HUDEP-2 (cell line): ENCODE measurements around the gene CBY1.
"Not testable (repeated sequence)": the region's sequence is repeated elsewhere in the genome, so short reads cannot be mapped to it uniquely, and the experiment has no call there.

ENCODE experiments used
- DNase-seq, 76 experiments: peaks; one replicate each; lab custom pipeline; 2025; ENCODE audit not compliant: unreplicated experiment in 76 of 76; lab: John Stamatoyannopoulos, UW

Gene CBY1

DNA sequence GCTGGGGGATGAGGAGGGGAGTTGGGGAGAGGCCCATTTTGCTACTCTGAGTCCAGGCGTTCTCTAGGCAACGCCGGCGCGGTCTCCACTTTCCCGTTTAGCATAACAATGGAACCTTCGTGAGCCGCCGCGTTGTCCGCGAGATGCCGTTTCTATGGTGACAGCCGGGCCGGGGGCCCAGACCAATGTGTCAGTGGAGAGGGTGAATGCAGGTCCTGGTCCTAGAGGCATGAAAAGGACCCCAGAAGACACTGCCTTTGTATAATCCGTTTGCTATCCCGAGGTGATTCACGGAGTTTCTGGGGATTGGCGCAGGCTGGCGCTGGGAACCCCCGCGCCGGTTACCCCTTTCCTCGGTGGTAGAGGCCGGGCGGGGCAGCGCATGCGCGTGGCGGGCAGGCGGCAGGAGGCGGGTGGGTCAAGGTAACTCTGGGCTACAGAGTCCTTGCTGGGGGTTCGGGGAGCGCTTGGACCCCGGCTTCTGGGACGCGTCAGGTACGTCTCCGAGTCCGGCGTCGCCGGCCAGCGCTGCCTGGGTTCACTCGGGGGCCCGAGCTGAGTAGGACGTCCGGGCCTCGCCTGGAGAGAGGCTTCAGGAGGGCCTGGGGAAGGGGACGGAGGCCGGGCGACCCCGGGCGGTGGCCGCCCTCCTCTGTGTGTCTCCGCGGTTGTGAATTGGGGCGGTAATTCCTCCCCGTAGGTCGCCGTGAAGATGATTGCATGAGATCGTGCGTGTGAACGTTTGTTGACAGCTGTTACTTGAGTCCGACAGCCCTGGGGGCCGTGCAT, at the start of gene CBY1, which contains the start of gene FAM227A:
CBY1 (plus strand) TSS at position 383 of the 789 bp plus-strand sequence. CDS start 11,417 bp downstream, outside the sequence.
FAM227A (minus strand) TSS at position 137 of the 789 bp plus-strand sequence. CDS start 6,224 bp downstream, outside the sequence.
- peak in 73 of 76 experiments; percentile 23 to 94 (median 81) for DNase-seq

DNA sequence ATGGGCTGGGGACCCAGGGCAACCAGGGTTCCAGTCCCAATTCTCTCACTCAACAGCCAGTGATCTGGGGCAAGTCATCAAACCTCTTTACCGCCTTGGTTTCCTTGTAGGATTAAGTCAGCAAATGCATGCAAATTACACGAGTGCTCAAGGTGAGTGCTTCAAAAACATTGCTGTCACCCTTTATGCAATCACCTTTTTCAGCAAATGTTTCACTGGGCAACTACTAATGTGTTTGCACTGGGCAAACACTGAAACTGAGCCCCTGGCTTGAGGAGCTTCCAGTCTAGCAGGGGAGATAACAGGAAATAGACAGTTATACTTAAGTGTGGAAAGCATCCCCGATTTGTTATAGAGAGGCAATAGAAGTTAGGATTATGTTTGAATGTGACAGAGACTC, 48.8 kb upstream of the CBY1 start:
- no peak for DNase-seq

- no peak for DNase-seq
These were observed 47.3 kb upstream of the CBY1 start for GRCh38 chr22:38608992-38609750.

DNA sequence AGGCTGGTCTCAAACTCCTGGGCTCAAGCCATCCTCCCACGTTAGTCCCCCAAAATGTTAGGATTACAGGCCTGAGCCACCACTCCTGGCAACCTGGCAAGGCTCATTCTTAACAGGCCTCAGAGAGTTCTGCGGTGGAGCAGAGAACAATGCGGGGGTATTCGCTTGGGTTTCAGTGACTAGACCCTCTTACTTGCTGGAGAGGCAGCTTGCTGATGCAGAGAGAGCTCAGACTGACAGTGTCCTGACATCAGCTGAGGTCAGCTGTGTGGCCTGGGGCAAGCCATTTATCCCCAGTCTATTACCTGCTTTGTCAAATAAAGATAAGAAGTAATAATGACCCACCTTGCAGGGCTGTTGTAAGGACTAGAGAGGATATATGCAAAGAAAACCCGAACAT, 46.2 kb upstream of the CBY1 start:
- DNase-seq: no peak

GRCh38 chr22:38611559-38611958, 44.9 kb upstream of the CBY1 start:
- peak in 1 of 76 experiments; percentile 1 for DNase-seq

- DNase-seq: no peak
These were observed 44.0 kb upstream of the CBY1 start for GRCh38 chr22:38612217-38613006.

DNA sequence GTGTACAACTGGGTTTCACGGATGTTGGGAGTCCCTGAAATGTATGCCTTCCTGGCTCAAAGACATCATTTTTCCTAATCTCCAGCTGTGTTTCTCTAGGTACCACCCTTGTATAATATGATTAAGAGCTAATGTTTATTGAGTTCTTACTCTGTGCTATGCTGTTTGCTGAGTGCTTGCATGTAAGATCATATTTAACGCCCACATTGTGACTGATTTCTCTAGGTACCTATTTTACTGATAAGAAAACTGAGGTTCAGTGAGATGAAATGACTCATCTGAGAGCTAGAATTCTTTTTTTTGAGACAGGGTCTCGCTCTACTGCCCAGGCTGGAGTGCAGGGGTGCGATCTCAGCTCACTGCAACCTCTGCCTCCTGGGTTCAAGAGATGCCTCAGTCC, 42.9 kb upstream of the CBY1 start:
- no peak for DNase-seq

DNA sequence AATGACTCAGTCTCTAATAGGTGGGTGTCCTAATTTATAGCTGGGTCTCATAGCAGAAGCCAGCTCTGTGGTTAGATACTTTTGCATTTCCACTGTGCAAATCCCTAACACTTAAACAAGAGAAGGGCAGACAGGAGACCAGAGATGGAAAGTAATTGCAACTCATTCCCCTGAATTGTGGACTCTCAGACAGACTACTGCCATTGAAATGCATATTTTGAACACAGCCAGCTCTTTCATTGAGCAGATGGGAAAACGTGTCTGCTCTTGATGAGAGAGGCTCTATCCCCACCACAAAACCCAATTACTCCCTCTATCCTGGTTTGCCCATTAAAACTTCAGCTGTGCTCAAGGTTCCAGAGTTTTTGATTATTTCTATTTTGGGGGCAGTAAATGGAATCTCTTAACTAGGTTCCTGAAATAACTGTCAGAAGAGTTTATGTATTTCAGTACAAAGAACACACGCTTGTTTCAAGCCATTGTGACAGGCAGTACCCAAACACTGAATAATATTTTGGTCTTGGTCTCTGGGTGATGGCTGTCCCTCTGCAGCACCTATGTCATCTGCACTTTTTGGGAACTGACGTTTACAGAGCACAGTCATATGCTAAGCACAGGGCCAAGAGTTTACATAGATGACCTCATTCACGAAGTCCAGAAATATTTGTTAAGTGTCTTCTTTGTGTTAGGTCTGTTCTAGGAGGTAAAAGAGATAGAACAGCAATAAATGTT, 41.9 kb upstream of the CBY1 start:
- no peak for DNase-seq

- not testable (repeated sequence) for DNase-seq
These were observed 41.4 kb upstream of the CBY1 start for GRCh38 chr22:38615064-38615405.

- DNase-seq: no peak
These were observed 38.2 kb upstream of the CBY1 start for GRCh38 chr22:38618258-38618657.

GRCh38 chr22:38618682-38619081, 37.8 kb upstream of the CBY1 start:
- DNase-seq: no peak

DNA sequence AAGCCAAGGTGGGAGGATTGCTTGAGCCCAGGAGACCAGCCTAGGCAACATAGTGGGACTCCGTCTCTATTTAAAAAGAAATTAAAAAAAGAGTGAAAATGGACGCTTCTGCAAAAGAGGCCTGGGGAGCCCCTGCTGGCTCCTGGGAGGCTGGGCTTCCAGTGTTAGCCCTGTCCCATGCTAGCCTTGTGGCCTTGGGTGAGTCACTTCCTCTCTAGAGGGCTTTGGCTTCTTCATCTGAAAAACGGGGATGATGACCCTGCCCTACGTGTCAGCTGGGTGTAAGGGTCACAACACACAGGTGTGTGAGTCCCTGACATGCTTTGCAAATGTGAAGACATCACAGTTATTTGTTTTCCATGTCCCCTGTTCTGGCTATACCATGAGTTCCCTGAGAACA, 33.1 kb upstream of the CBY1 start:
- DNase-seq: peak in 1 of 76 experiments; percentile 2

DNA sequence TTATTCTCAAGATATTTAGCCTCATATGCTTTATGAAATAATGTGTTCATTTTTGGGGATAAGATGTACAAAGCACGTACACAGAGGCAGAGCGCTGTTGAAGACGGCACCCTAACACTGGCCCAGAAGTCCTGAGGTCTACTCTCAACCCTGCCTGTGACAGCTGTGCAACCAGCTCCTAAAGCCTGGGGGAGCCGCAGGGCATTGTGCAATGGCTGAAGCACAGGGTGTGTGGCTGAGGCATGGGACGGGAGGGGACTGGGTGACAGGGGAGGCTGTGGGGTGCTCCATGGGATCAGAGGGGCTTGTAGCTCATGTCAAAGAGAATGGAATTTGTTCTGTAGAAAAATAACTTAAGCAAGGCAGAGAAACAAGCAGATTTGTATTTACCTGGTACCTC, 28.0 kb upstream of the CBY1 start:
- no peak for DNase-seq

DNA sequence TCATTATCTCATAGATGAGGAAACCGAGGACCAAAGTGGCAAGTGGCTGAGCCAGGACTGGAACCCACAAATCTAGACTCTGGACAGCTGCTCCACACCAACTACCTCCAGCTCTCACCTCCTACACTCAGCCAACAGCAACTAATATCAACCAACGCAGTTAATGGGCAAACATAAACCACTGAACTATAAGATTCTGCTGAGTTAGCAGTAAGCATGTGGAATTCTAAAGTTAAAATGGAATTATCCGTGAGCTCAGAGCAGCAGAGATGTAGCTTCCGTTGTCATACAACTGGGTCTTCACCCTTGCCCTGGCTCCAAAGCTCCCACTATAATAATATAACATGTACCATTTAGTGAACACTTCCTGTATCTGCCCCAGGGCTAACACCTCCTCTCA, 27.3 kb upstream of the CBY1 start:
- no peak for DNase-seq

- no peak for DNase-seq
These were observed 24.7 kb upstream of the CBY1 start for GRCh38 chr22:38631724-38632123.

GRCh38 chr22:38632528-38632927, 23.9 kb upstream of the CBY1 start:
- no peak for DNase-seq

DNA sequence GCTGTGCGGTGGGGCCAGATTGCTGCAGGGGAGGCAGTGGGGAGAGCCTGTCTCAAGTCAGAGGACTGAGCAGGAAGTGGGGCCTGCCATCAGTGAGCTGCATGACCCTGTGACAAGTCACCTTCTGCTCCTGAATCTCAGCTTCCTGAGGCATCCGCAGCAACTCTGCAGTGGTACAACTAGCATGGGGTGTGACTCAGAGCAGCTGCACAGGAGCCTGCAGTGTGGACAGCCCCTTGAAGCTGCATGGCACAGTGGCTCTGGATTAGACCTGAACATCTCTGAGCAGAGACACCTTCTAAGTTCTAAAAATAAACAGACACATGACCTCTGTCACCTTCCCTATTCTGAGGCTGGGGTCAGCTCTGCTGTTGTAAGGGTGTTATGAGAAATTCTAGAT, 18.2 kb upstream of the CBY1 start:
- no peak for DNase-seq

GRCh38 chr22:38638728-38639127, 17.7 kb upstream of the CBY1 start:
- peak in 13 of 76 experiments; percentile 2 to 35 (median 17) for DNase-seq

GRCh38 chr22:38641476-38642040, 14.9 kb upstream of the CBY1 start:
- DNase-seq: no peak

DNA sequence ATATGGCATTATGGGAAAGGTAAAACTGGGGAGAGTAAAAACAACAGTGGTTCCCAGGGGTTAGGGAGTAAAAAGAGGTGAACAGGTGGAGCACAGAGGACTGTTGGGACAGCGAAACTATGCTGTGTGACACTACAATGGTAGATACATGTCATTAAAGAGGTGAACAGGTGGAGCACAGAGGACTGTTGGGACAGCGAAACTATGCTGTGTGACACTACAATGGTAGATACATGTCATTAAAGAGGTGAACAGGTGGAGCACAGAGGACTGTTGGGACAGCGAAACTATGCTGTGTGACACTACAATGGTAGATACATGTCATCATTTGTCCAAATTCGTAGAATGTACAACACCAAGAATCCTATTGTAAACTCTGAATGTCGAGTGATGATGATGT, 12.2 kb upstream of the CBY1 start:
- DNase-seq: not testable (repeated sequence)
